ENCODE measurements around the gene QRSL1. TPM values are rescaled to one million over a fixed set of nuclear protein-coding genes. Genes with fewer than 3 reads are reported as not detected.

QRSL1 gene
- total and polyA plus RNA-seq, 9 of the 15 experiments (the other 6 are each of a cell fraction or from before 2014, with no cell fraction given) = 14.6 to 31.5 (median 23.0) TPM

- TF ChIP-seq SNRNP70 (optimal IDR thresholded peaks at IDR 0.05; ENCODE audit: low read depth, low read length) (no peak), TARDBP (IDR thresholded peaks at IDR 0.05) (no peak), KDM5B (IDR thresholded peaks at IDR 0.05; ENCODE audit: insufficient replicate concordance, low read depth, low read length) (no peak), RBFOX2 (IDR thresholded peaks at IDR 0.05; ENCODE audit: low read depth, low read length) (no peak), TOE1 (IDR thresholded peaks at IDR 0.05; ENCODE audit: borderline replicate concordance) (no peak), TOE1 (CRISPR knock-in tag; IDR thresholded peaks at IDR 0.05; ENCODE audit: borderline replicate concordance, low read depth) (no peak), KLF10 (CRISPR knock-in tag; IDR thresholded peaks at IDR 0.05) (no peak), ARID1B (IDR thresholded peaks at IDR 0.05) (no peak), ZBTB17 (CRISPR knock-in tag; IDR thresholded peaks at IDR 0.05) (no peak), ZNF445 (CRISPR knock-in tag; IDR thresholded peaks at IDR 0.05; ENCODE audit: low read depth) (no peak), POLR2A (conservative IDR thresholded peaks at IDR 0.05) (no peak), ZFPM2 (CRISPR knock-in tag; IDR thresholded peaks at IDR 0.05) (no peak), ZNF121 (CRISPR knock-in tag; conservative IDR thresholded peaks at IDR 0.05) (no peak), TRIM28 (IDR thresholded peaks at IDR 0.05) (no peak)
- intact Hi-C loops (cut with micrococcal nuclease) = no loop called here
- BruUV-seq (replicated peaks) = no TSS peak
- H3K9me3 ChIP-seq (replicated peaks; ENCODE audit: control insufficient read depth, insufficient read depth, low read depth, low read length) = no peaks in the 10 kb centered on the region
- in situ Hi-C loops (cut with MboI) = no loop called here
- H3K27ac ChIP-seq (ENCODE audit: extremely low read depth, low read depth, low read length) = no peak overlapping the region
- no peaks in the 10 kb centered on the region for H4K20me1 ChIP-seq (replicated peaks; ENCODE audit: control insufficient read depth, insufficient read depth, low read length)
- peaks cover 54% of the 10 kb centered on the region for H3K36me3 ChIP-seq (ENCODE audit: control insufficient read depth, insufficient read depth, low read length)
- DNase-seq (ENCODE audit: extremely low read depth in 1 of 4, low spot score in 3 of 4) = no peak
- ATAC-seq = no peak
- H3K9ac ChIP-seq (ENCODE audit: insufficient read depth in 1 of 2, low read depth in 2 of 2, low read length in 2 of 2) = no peak overlapping the region
- CTCF ChIA-PET (ENCODE audit: low intra/inter-chr PET ratio) = no interaction called here
- no peak for FAIRE-seq
- no peaks in the 10 kb centered on the region for H3K9me1 ChIP-seq (ENCODE audit: control insufficient read depth, insufficient read depth, low read length)
- H3K4me3 ChIP-seq = no peak overlapping the region
- no peaks in the 10 kb centered on the region for H3K79me2 ChIP-seq (ENCODE audit: control insufficient read depth, insufficient read depth, low read length)
- no peaks in the 10 kb centered on the region for H3K27me3 ChIP-seq (ENCODE audit: control insufficient read depth in 2 of 2, insufficient read depth in 2 of 2, low read length in 2 of 2)
- no peaks in the 10 kb centered on the region for H3K4me1 ChIP-seq (replicated peaks in 1 of 2; ENCODE audit: control insufficient read depth in 2 of 2, insufficient read depth in 2 of 2, low read length in 2 of 2)
- H2AFZ ChIP-seq (ENCODE audit: low read depth, low read length) = no peak overlapping the region
- no peak overlapping the region for H3K4me2 ChIP-seq (ENCODE audit: insufficient read depth, low read length)
- 75% methylated on average over 4 of the region's 4 CpGs for WGBS (ENCODE audit: insufficient coverage, low coverage, missing lambda C conversion rate)
- POLR2A ChIA-PET = no interaction called here
These were observed 42.5 kb upstream of the QRSL1 start for GRCh38 chr6:106586815-106587415.

Data from K562 (cell line).